ENCODE measurements around the gene ASIC4.

DNA sequence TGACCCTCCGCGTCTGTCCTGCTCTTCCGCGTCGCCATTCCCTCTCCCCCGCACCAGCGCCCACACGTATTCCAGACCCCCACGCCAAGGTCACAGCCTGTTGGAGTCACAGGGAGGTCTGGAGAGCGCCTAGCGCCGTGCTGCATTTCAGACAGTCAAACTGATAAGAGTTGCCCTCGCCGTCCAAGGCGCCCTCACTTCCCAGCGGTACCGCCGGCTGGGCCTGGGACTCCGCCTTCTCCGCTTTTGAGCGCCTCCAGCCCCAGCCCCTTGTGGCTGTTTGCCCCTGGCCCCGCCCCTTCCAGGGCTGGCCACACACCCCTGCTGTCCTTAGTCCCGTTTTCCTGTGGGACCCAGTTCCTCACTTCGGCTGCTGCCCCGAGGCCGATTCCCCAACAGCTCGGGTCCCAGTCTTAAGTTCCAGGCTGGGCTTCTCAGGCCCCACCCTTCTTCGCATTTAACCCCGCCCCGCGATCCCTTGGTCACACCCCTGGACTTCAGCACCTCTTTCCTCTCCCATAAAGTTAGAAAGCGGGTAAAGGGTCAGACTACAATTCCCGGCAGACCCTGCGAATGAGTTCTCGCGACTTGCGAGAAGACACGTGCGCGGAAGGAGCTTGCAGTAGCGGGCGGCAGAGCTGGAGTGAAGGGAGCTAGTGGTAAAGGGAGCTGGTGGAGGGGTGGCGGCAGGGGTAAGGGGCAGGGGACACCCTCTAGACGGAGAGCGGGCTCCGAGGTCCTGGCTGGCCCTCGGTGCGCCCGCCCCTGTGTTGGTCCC lies 15.8 kb upstream of the ASIC4 start, which contains the start of gene GMPPA:
- TF ChIP-seq POLR2AphosphoS5 (IDR thresholded peaks at IDR 0.05; ENCODE audit: low read depth, low read length) = peak; percentile 90
- TF ChIP-seq, protein P1, sequence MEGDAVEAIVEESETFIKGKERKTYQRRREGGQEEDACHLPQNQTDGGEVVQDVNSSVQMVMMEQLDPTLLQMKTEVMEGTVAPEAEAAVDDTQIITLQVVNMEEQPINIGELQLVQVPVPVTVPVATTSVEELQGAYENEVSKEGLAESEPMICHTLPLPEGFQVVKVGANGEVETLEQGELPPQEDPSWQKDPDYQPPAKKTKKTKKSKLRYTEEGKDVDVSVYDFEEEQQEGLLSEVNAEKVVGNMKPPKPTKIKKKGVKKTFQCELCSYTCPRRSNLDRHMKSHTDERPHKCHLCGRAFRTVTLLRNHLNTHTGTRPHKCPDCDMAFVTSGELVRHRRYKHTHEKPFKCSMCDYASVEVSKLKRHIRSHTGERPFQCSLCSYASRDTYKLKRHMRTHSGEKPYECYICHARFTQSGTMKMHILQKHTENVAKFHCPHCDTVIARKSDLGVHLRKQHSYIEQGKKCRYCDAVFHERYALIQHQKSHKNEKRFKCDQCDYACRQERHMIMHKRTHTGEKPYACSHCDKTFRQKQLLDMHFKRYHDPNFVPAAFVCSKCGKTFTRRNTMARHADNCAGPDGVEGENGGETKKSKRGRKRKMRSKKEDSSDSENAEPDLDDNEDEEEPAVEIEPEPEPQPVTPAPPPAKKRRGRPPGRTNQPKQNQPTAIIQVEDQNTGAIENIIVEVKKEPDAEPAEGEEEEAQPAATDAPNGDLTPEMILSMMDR (IDR thresholded peaks at IDR 0.05) = no peak
